Colonic mucosa (tissue), 4 donors: ENCODE measurements around the gene TRIP12. TPM values are rescaled to one million over a fixed set of nuclear protein-coding genes. Genes with fewer than 3 reads are reported as not detected.

Experiments used
- DNase-seq: peaks from one replicate; pipeline ENCODE4 v3.0.0-alpha.2; 2020
- H3K27ac ChIP-seq: fragments of 200-600 bp; one replicate; pipeline ENCODE4 v1.8.0; 2021
- H3K27me3 ChIP-seq: fragments of 200-600 bp; one replicate; pipeline ENCODE4 v1.8.0; 2021
- H3K36me3 ChIP-seq: fragments of 200-600 bp; one replicate; pipeline ENCODE4 v1.8.0; 2021
- H3K4me1 ChIP-seq: fragments of 200-600 bp; one replicate; pipeline ENCODE4 v1.8.0; 2021; ENCODE audit warnings: mild to moderate bottlenecking
- H3K4me3 ChIP-seq: fragments of 200-600 bp; one replicate; pipeline ENCODE4 v1.8.0; 2021
- H3K9ac ChIP-seq, 2 donors: one replicate each; pipeline ENCODE4 v1.7.0; 2013; ENCODE audit warnings: control low read depth in 2 of 2, low read depth in 2 of 2, low read length in 2 of 2
- H3K9me3 ChIP-seq: fragments of 200-600 bp; one replicate; pipeline ENCODE4 v1.8.0; 2021
- intact Hi-C: fragments of 100-400 bp; cut with DNase I; formaldehyde crosslinking; loops from one replicate; pipeline ENCODE4 v1.14.1; 2022
- total RNA-seq, 2 donors: library from RNA; stranded (reverse); fragmentation: NEBNext Ultra II Directional in 1 of 2; extraction: Animal tissue kit (Norgen Biotek cat#: 25700) in 1 of 2; gene quantifications; one replicate each; pipeline ENCODE4 v1.2.1, GENCODE V29; 2021
- TF ChIP-seq, protein P1 (sequence below): fragments of 200-600 bp; IDR thresholded peaks from one replicate; pipeline ENCODE4 v1.8.0; 2022; ENCODE audit warnings: antibody characterized with exemption, mild to moderate bottlenecking
- donor health status: healthy.
- donor health status: DM: no; HTN: no; CAD: no.
- donor health status: DM: no; HTN: no; CAD: no.

Gene TRIP12
- total RNA-seq, 2 donors from 2014 or later, result 180 to 209 TPM

DNA sequence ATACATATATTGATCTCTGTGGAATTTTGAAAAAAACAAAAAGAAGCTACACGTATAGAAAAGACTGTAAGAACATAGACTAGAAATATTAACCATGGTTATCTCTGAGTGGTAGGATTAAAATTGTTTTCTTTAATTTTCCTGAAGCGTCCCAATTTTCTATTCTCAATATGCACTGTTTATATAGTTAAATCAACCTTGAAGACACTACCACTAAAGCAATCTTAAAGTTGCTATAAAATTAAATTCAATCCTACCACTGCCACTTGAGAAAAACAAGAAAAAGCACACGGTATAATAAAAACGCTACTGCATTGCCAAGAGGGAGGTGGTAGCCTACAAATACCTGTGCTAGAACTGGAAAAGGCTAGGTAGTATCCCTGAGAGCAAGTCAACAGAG lies 47.2 kb downstream of the TRIP12 start:
- Histone ChIP-seq H3K4me1 (no peaks in the 10 kb centered on the region), H3K27me3 (no peaks in the 10 kb centered on the region), H3K9me3 (no peaks in the 10 kb centered on the region), H3K27ac (no peak overlapping the region), H3K36me3 (no peaks in the 10 kb centered on the region), H3K9ac (no peak overlapping the region), H3K4me3 (no peak overlapping the region)
- no peak for DNase-seq
- intact Hi-C loops, result no loop called here
- TF ChIP-seq, protein P1, sequence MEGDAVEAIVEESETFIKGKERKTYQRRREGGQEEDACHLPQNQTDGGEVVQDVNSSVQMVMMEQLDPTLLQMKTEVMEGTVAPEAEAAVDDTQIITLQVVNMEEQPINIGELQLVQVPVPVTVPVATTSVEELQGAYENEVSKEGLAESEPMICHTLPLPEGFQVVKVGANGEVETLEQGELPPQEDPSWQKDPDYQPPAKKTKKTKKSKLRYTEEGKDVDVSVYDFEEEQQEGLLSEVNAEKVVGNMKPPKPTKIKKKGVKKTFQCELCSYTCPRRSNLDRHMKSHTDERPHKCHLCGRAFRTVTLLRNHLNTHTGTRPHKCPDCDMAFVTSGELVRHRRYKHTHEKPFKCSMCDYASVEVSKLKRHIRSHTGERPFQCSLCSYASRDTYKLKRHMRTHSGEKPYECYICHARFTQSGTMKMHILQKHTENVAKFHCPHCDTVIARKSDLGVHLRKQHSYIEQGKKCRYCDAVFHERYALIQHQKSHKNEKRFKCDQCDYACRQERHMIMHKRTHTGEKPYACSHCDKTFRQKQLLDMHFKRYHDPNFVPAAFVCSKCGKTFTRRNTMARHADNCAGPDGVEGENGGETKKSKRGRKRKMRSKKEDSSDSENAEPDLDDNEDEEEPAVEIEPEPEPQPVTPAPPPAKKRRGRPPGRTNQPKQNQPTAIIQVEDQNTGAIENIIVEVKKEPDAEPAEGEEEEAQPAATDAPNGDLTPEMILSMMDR, result no peak

DNA sequence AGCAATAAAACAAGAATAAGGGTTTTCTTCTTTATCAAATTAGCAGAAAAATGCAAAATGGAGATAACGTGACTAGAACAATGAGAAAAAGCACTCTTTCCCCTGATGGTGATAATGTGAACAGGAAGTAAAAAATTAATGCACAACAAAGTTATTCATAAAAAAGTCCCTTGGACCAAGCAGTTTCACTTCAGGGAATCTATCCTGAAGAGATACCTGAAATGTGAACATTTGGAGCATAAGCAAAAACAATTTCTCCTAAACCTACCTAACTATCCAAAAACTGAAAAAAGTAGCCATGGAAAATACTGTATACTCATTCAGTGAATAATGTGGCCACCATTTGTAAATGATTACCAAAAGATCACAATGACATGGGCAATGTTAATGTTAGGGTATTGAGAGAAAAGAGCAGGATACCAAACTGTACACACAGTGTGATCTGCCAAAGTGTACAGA lies 48.7 kb downstream of the TRIP12 start:
- no peaks in the 10 kb centered on the region for H3K36me3 ChIP-seq
- H3K4me3 ChIP-seq, result no peak overlapping the region
- no peaks in the 10 kb centered on the region for H3K4me1 ChIP-seq
- H3K27ac ChIP-seq, result no peak overlapping the region
- no peaks in the 10 kb centered on the region for H3K27me3 ChIP-seq
- DNase-seq, result no peak
- H3K9ac ChIP-seq, result no peak overlapping the region
- intact Hi-C loops, result no loop called here
- no peaks in the 10 kb centered on the region for H3K9me3 ChIP-seq
- TF ChIP-seq, protein P1, result no peak

DNA sequence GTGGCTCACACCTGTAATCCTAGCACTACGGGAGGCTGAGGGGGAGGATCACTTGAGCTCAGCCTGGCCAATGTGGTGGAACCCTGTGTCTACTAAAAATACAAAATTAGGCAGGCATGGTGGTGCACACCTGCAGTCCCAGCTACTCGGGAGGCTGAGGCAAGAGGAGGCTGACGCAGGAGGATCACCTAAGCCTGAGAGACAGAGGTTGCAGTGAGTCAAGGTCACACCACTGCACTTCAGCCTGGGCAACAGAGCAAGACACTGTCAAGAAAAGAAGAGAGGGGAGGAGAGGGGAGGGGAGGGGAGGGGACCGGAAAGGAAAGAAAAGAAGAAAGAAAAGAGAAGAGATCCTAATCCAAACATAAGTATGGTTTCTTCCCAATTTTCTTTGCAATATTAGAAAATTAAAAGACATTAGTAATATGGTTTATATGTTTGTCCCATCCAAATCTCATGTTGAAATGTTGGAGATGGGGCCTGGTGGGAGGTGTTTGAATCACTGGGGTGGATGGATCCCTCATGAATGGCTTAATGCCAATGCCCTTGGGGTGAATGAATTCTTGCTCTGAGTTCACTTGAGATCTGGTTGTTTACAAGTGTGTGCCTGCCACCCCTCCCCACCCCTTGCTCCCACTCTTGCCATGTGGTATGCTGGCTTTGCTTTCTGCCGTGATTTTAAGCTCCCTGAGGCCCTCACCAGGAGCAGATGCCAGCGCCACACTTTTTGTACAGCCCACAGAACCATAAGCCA lies 50.7 kb downstream of the TRIP12 start:
- TF ChIP-seq, protein P1, result no peak
- Histone ChIP-seq H3K4me1 (no peaks in the 10 kb centered on the region), H3K9ac (no peak overlapping the region), H3K36me3 (no peaks in the 10 kb centered on the region), H3K27ac (no peak overlapping the region), H3K4me3 (no peak overlapping the region), H3K9me3 (no peaks in the 10 kb centered on the region), H3K27me3 (no peaks in the 10 kb centered on the region)
- intact Hi-C loops, result no loop called here
- no peak for DNase-seq

DNA sequence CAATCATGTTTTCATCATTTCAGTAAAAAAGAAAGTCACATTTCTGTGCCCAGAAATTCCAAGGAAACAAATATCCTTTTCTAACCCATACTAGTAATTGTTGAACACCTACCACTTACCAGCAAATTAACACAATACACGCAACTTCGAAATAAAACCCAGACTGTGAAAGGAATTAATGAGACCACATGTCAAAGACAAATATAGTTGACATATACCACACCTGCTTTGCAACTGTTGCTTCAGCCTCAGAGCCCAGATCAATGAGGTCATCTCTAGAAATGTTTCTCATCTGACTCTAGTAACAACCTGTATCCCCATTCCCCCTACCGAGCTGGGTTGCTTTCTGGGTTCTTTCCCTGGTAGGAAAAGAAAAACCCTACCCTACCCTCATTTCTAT lies 52.6 kb downstream of the TRIP12 start:
- Histone ChIP-seq H3K9ac (no peak overlapping the region), H3K36me3 (no peaks in the 10 kb centered on the region), H3K27me3 (no peaks in the 10 kb centered on the region), H3K4me3 (no peak overlapping the region), H3K9me3 (no peaks in the 10 kb centered on the region), H3K4me1 (no peaks in the 10 kb centered on the region), H3K27ac (no peak overlapping the region)
- TF ChIP-seq, protein P1, result no peak
- no peak for DNase-seq
- intact Hi-C loops, result no loop called here

DNA sequence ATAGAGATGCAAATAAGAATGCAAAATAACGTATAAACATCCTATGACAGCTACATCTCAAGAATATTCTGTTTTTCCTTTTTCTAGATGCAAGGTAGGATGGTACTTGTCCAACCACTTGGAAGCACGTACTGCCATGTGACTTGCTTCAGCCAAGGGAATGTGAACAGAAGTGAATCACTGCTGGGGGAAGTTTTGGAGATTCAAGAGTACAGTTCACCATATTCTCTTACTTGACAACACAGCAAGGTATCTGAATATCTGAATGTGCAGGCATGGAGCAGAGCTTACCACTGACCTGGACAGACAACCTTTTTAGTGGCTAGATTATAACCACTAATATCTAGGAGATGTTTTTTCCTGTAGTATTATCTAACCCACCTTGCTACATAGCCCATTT lies 53.0 kb downstream of the TRIP12 start:
- Histone ChIP-seq H3K36me3 (no peaks in the 10 kb centered on the region), H3K27me3 (no peaks in the 10 kb centered on the region), H3K4me3 (no peak overlapping the region), H3K4me1 (no peaks in the 10 kb centered on the region), H3K27ac (no peak overlapping the region), H3K9ac (no peak overlapping the region), H3K9me3 (no peaks in the 10 kb centered on the region)
- intact Hi-C loops, result no loop called here
- TF ChIP-seq, protein P1, result no peak
- no peak for DNase-seq
